HG02973 (cell line): Measurements from ENCODE around the gene CKM.
"Not testable (repeated sequence)": the region's sequence is repeated elsewhere in the genome, so short reads cannot be mapped to it uniquely, and the experiment has no call there.

Experiments used
- ATAC-seq: cut with Tn5 transposase; IDR thresholded peaks from one replicate; pipeline ENCODE4 v1.9.1; 2021; ENCODE audit warnings: moderate library complexity; ENCODE audit not compliant: unreplicated experiment

The CKM gene

GRCh38 chr19:45294291-45295029 lies 28.2 kb downstream of the CKM start:
- no peak for ATAC-seq

GRCh38 chr19:45293682-45294081 lies 29.0 kb downstream of the CKM start:
- no peak for ATAC-seq

- ATAC-seq: no peak
Observed at GRCh38 chr19:45291834-45292233, 30.8 kb downstream of the CKM start.

GRCh38 chr19:45290381-45290931 lies 32.2 kb downstream of the CKM start:
- no peak for ATAC-seq

GRCh38 chr19:45283443-45284033 lies 39.1 kb downstream of the CKM start:
- no peak for ATAC-seq

GRCh38 chr19:45280471-45280961 lies 42.2 kb downstream of the CKM start:
- no peak for ATAC-seq

GRCh38 chr19:45279587-45280192 lies 43.0 kb downstream of the CKM start:
- ATAC-seq: no peak

- no peak for ATAC-seq
Observed at GRCh38 chr19:45278087-45278486, 44.6 kb downstream of the CKM start.

- ATAC-seq: no peak
Observed at GRCh38 chr19:45276284-45276687, 46.4 kb downstream of the CKM start.

GRCh38 chr19:45275370-45275971 lies 47.2 kb downstream of the CKM start:
- no peak for ATAC-seq

- no peak for ATAC-seq
Observed at GRCh38 chr19:45273521-45273855, 49.2 kb downstream of the CKM start.

GRCh38 chr19:45271735-45272108 lies 51.0 kb downstream of the CKM start:
- ATAC-seq: no peak

- ATAC-seq: no peak
Observed at GRCh38 chr19:45271098-45271734, 51.5 kb downstream of the CKM start.

GRCh38 chr19:45269939-45270338 lies 52.7 kb downstream of the CKM start:
- ATAC-seq: not testable (repeated sequence)

- no peak for ATAC-seq
Observed at GRCh38 chr19:45267296-45267695, 55.4 kb downstream of the CKM start.

- ATAC-seq: no peak
Observed at GRCh38 chr19:45265375-45265774, 57.3 kb downstream of the CKM start.

- ATAC-seq: no peak
Observed at GRCh38 chr19:45264781-45265317, 57.8 kb downstream of the CKM start.

- no peak for ATAC-seq
Observed at GRCh38 chr19:45263013-45263412, 59.7 kb downstream of the CKM start.

GRCh38 chr19:45262570-45262969 lies 60.1 kb downstream of the CKM start:
- no peak for ATAC-seq

- ATAC-seq: no peak
Observed at GRCh38 chr19:45258862-45259261, 63.8 kb downstream of the CKM start.

GRCh38 chr19:45256836-45257235 lies 65.8 kb downstream of the CKM start:
- no peak for ATAC-seq
